ENCODE data around the gene CHST2.

- TF ChIP-seq KAT7 (CRISPR knock-in tag; IDR thresholded peaks at IDR 0.05; ENCODE audit: borderline replicate concordance) (no peak), CTCF (IDR thresholded peaks at IDR 0.05) (no peak), TEAD1 (CRISPR knock-in tag; IDR thresholded peaks at IDR 0.05) (no peak), NR2C2 (CRISPR knock-in tag; IDR thresholded peaks at IDR 0.05) (no peak), ZNF121 (CRISPR knock-in tag; IDR thresholded peaks at IDR 0.05) (no peak)
Observed at GRCh38 chr3:143134471-143134870, 14.9 kb downstream of the CHST2 start.

All from WTC11 (cell line).